Colonic mucosa (tissue), 4 donors: ENCODE results near the gene COX7B. TPM values are rescaled to one million over a fixed set of nuclear protein-coding genes. Genes with fewer than 3 reads are reported as not detected.
A peak's percentile ranks its signal among the peaks of the same experiment; 100 is the strongest.

Source experiments
- DNase-seq: peaks from one replicate; pipeline ENCODE4 v3.0.0-alpha.2; 2020
- H3K27ac ChIP-seq: fragments of 200-600 bp; one replicate; pipeline ENCODE4 v1.8.0; 2021
- H3K27me3 ChIP-seq: fragments of 200-600 bp; one replicate; pipeline ENCODE4 v1.8.0; 2021
- H3K36me3 ChIP-seq: fragments of 200-600 bp; one replicate; pipeline ENCODE4 v1.8.0; 2021
- H3K4me1 ChIP-seq: fragments of 200-600 bp; one replicate; pipeline ENCODE4 v1.8.0; 2021; ENCODE audit warnings: mild to moderate bottlenecking
- H3K4me3 ChIP-seq: fragments of 200-600 bp; one replicate; pipeline ENCODE4 v1.8.0; 2021
- H3K9ac ChIP-seq, 2 donors: one replicate each; pipeline ENCODE4 v1.7.0; 2013; ENCODE audit warnings: control low read depth in 2 of 2, low read depth in 2 of 2, low read length in 2 of 2
- H3K9me3 ChIP-seq: fragments of 200-600 bp; one replicate; pipeline ENCODE4 v1.8.0; 2021
- intact Hi-C: fragments of 100-400 bp; cut with DNase I; formaldehyde crosslinking; loops from one replicate; pipeline ENCODE4 v1.14.1; 2022
- total RNA-seq, 2 donors: library from RNA; stranded (reverse); fragmentation: NEBNext Ultra II Directional in 1 of 2; extraction: Animal tissue kit (Norgen Biotek cat#: 25700) in 1 of 2; gene quantifications; one replicate each; pipeline ENCODE4 v1.2.1, GENCODE V29; 2021
- TF ChIP-seq, protein P1 (sequence below): fragments of 200-600 bp; IDR thresholded peaks from one replicate; pipeline ENCODE4 v1.8.0; 2022; ENCODE audit warnings: antibody characterized with exemption, mild to moderate bottlenecking
- donor health status: healthy.
- donor health status: DM: no; HTN: no; CAD: no.
- donor health status: DM: no; HTN: no; CAD: no.

Gene COX7B
- total RNA-seq, 2 donors from 2014 or later: 485 to 517 TPM

DNA sequence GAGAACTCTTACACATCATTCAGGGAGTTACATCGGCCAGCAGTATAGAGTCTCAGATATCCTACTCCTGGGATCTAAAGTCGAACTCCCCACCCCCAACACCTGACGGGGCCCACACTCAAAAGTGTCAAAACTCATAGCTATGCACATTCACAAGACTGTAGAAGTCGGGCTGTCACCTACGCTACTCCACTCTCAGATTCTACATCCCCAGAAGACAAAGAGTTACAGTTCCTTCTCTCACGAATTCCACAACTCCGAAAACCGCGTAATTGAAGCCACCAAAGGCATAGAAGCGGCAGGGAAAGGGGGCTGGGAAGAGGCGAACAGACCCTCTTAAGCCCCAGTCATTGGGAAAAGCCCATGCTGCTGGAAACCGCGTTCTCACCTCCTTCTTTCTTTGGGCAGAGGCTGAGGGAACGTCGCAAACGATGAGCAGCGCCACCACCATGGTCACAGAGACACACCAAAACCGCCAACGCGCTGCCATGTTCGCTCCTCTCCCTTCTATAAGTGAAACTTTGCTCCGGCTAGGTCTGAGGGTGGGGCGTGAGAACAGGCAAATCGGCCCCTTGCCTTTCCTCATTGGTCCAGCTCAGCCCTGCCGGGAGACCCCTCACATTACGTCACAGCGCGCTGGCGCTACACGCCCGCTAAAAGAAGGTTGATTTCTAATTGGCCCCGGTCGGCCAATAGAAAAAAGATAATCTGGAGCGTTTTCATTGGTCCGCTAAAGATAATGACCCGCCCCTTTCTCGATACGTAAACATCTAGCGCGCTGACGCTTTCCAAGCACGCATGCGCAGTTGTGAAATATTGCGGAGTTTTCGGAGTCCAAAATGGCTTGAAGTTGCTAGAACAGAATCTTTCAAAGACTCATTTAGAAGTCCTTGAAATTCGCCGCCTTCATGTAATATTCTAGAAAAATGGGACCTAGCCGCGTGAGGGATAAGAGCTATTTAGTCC lies 4.1 kb upstream of the COX7B start, which contains the start of gene MAGT1:
Gene MAGT1, minus strand, starts transcription at position 515 of the 966 bp plus-strand sequence. Its CDS starts 25 bp downstream, at position 490.
- Histone ChIP-seq H3K4me3 (peak within 1 kb of the TSS; percentile 42), H3K4me1 (no peaks in the 10 kb centered on the region), H3K9ac (peak within 1 kb of the TSS; percentile 81 to 85), H3K36me3 (no peaks in the 10 kb centered on the region), H3K27ac (peak within 1 kb of the TSS; percentile 81), H3K9me3 (no peaks in the 10 kb centered on the region), H3K27me3 (no peaks in the 10 kb centered on the region)
- TF ChIP-seq, protein P1, sequence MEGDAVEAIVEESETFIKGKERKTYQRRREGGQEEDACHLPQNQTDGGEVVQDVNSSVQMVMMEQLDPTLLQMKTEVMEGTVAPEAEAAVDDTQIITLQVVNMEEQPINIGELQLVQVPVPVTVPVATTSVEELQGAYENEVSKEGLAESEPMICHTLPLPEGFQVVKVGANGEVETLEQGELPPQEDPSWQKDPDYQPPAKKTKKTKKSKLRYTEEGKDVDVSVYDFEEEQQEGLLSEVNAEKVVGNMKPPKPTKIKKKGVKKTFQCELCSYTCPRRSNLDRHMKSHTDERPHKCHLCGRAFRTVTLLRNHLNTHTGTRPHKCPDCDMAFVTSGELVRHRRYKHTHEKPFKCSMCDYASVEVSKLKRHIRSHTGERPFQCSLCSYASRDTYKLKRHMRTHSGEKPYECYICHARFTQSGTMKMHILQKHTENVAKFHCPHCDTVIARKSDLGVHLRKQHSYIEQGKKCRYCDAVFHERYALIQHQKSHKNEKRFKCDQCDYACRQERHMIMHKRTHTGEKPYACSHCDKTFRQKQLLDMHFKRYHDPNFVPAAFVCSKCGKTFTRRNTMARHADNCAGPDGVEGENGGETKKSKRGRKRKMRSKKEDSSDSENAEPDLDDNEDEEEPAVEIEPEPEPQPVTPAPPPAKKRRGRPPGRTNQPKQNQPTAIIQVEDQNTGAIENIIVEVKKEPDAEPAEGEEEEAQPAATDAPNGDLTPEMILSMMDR: no peak
- DNase-seq: peak; percentile 91
- intact Hi-C loops: no loop called here

DNA sequence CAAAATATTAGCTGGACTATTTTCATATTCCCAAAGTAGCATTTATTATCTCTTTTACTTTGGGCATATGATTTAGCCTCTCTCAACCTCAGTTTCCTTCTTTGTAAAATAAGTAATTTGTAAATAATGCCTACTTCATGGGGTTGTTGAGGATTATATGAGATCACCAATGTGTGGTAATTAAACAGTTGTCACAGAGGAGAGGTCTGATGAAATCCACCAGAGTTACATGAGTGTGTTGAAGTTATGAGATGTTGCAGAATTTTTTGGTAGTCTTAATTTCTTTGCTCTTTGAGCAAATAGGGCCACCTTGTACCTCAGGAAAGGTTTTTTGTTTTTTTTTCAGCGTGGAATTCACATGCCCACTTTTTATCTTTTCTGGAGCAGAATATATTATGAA lies 1.4 kb downstream of the COX7B start:
- peak overlapping the region; percentile 48 for H3K4me3 ChIP-seq
- no peak overlapping the region for H3K27ac ChIP-seq
- TF ChIP-seq, protein P1: no peak
- H3K9ac ChIP-seq: peak overlapping the region in 1 of 2 donors; percentile 94
- H3K9me3 ChIP-seq: no peaks in the 10 kb centered on the region
- no peak for DNase-seq
- H3K36me3 ChIP-seq: no peaks in the 10 kb centered on the region
- H3K4me1 ChIP-seq: no peaks in the 10 kb centered on the region
- intact Hi-C loops: no loop called here
- H3K27me3 ChIP-seq: no peaks in the 10 kb centered on the region

DNA sequence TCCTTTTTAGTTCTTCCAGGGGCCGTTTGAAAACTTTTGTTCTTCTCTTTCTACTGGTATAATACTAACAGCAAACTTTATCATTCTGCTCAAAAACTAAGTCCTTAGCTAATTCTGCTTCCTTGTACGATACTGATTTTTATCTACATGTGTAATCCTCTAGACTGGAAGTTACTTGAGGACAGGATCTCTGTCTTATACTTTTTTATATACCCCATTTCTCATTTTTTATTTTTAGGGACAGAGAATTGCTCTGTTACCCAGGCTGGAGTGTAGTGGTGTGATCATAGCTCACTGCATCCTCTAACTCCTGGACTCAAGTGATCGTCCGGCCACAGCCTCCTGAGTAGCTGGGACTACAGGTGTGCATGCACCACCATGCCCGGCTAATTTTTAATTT lies 2.2 kb downstream of the COX7B start:
- Histone ChIP-seq H3K9ac (no peak overlapping the region), H3K27ac (no peak overlapping the region), H3K9me3 (no peaks in the 10 kb centered on the region), H3K4me3 (peak overlapping the region; percentile 48), H3K4me1 (no peaks in the 10 kb centered on the region), H3K36me3 (no peaks in the 10 kb centered on the region), H3K27me3 (no peaks in the 10 kb centered on the region)
- intact Hi-C loops: no loop called here
- TF ChIP-seq, protein P1: no peak
- no peak for DNase-seq

DNA sequence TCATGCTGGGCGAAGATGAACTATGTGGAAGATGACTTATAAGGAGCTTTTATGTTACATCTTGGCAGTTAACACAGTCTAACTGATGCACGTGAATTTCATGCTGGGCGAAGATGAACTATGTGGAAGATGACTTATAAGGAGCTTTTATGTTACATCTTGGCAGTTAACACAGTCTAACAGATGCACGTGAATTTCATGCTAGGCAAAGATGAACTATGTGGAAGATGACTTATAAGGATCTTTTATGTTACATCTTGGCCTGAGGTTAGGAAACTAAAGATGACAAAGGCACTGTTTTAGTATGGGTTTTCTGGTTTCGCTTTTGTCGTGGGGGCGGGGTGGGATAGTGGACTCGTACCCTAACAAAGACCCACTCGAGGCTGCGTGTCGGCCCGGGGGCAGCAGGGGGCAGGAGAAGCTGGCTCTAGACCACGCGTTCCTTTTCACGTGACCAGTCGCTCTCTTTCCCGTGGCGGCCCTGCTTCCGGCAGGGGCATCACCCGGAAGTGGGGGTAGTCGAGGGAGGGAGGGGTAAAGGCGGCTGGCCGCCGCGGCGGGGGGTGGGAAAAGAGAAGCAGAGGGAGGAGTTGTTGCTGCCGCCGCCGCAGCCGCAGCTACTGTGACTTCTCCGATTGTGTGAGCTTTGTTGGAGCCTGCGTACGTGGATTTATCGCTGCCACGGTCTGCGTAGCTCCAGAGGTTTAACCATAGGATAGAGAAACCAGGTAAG lies 11.0 kb downstream of the COX7B start, which contains the start of gene ATP7A:
Gene ATP7A, plus strand, starts transcription at position 586 of the 733 bp plus-strand sequence. CDS start 60,949 bp downstream, outside the sequence.
- no peaks in the 10 kb centered on the region for H3K27me3 ChIP-seq
- H3K4me3 ChIP-seq: peak within 1 kb of the TSS; percentile 31
- H3K4me1 ChIP-seq: no peaks in the 10 kb centered on the region
- H3K9ac ChIP-seq: peak within 1 kb of the TSS; percentile 59 to 82
- TF ChIP-seq, protein P1: peak; percentile 39
- intact Hi-C loops: no loop called here
- DNase-seq: peak; percentile 89
- no peaks in the 10 kb centered on the region for H3K36me3 ChIP-seq
- H3K9me3 ChIP-seq: no peaks in the 10 kb centered on the region
- H3K27ac ChIP-seq: peak within 1 kb of the TSS; percentile 82

DNA sequence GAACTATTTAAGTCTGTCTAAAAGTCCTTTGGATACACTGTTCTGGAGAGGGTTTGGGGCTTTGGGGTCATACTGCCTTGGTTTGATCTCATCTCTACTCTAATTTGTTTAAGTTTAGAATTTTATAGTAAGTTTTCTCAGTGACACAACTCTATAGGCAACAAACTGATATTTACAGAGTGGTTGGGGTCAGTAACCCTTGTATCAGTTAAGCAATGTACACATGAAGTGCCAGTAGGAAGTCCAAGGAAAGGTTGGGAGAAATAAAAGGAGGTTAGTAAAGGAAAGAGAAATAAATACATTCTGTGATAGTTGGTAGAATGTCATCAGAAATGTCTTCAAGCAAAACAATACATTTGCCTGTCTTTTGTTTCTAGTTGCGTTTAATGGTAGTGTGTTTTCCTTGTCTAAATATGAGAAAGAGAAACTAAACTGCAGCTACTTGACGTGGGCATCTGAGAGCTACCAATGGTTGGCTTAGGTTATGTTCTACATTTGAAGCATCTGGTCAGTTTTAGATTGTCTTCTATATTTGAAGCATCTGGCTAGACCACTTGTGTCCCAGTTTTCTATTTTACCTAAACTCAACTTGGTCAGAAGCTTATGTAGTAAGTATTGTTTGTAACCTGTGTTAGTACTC lies 18.1 kb downstream of the COX7B start:
- intact Hi-C loops: no loop called here
- H3K4me1 ChIP-seq: no peaks in the 10 kb centered on the region
- no peak overlapping the region for H3K27ac ChIP-seq

More for the DNA sequence above, 18.1 kb downstream of the COX7B start:
- DNase-seq: no peak
- Histone ChIP-seq H3K9me3 (no peaks in the 10 kb centered on the region), H3K27me3 (no peaks in the 10 kb centered on the region), H3K9ac (no peak overlapping the region), H3K36me3 (no peaks in the 10 kb centered on the region), H3K4me3 (no peak overlapping the region)
- TF ChIP-seq, protein P1: no peak
